HG02870 (cell line): ENCODE data around the gene FBXO4.
A peak's percentile ranks its signal among the peaks of the same experiment; 100 is the strongest.

Experiments used
- ATAC-seq: cut with Tn5 transposase; IDR thresholded peaks from one replicate; pipeline ENCODE4 v1.9.1; 2021; ENCODE audit warnings: mild to moderate bottlenecking, moderate library complexity; ENCODE audit not compliant: unreplicated experiment

FBXO4 gene, protein sequence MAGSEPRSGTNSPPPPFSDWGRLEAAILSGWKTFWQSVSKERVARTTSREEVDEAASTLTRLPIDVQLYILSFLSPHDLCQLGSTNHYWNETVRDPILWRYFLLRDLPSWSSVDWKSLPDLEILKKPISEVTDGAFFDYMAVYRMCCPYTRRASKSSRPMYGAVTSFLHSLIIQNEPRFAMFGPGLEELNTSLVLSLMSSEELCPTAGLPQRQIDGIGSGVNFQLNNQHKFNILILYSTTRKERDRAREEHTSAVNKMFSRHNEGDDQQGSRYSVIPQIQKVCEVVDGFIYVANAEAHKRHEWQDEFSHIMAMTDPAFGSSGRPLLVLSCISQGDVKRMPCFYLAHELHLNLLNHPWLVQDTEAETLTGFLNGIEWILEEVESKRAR

DNA sequence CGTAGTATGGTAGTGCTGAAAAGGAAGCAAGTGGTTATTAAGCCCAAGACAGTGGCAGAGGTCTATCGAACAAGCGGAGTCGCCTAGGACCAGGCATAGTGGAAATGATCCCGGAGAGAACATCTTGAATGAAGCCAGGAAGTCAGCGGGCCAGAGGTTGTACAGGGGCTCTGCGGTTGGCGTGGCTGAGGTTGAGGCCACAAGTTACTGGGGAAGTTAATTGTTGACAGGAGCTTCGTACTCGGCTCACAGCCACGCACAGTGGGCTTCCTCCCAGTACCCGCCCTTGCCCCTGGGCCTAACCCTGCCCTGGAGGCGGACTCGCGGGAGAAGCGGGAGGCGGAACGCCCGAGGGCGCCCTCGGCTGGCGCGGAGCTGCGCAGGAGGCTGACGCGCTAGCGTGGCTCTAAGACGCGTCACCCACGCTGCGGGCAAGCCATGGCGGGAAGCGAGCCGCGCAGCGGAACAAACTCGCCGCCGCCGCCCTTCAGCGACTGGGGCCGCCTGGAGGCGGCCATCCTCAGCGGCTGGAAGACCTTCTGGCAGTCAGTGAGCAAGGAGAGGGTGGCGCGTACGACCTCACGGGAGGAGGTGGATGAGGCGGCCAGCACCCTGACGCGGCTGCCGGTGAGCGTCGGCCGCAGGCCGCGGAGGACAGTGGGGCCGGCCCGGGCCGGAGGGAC is at the start of gene FBXO4:
TSS of gene FBXO4 (plus strand) at position 410 of the 683 bp plus-strand sequence. CDS start at position 439, 29 bp downstream.
- ATAC-seq = peak; percentile 93

DNA sequence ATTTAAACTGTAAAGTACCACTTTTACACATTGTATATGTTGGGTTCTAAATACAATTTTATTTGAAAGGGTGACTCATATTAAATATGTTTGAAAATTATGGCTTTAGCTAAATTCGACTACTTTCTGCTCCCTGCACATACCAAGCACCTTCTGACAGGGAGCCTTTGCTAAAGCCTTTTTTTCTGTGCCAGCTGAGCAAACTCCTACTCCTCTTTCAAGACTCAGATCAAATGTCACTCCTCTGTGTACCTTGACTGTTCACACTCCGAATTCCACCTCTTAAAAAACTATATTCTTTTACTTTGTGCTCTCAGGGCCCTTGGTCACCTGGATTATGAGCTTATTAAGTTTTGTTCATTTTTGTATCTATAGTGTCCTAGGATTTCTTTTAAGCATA is 48.4 kb upstream of the FBXO4 start:
- no peak for ATAC-seq

DNA sequence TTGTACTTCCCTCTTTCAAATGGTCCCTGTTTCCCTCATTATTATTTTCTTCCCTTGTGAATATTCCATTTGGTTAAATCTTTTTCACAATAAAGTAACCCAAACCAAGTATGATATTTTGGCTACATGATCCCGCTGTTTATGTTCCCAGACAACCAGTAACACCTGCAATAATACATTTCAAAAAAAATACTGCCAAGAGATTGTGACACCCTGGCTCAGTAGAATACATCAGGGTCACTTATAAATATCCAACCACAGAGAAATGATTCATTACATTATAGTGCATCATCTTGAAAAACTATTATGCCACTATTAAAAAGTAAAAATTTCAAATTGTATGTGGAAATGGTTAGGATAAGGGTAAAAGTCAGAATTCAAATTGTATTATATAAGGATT is 47.7 kb upstream of the FBXO4 start:
- ATAC-seq = no peak

DNA sequence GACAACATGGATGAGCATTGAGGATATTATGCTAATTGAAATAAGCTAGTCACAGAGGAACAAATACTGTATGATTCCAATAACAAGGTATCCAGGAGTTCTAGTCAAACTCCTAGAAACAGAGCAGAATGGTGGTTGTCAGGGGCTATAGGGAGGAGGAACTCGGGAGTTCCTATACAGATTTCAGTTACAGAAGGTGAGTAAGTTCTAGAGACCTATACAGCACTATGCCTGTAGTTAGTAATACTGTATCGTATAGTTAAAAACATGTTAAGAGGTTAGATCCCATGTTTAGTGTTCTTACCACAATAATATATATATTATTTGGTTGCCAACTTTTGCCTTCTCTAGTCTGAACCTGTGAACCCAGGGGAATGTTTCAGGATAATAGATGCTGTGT is 46.9 kb upstream of the FBXO4 start:
- ATAC-seq = no peak

DNA sequence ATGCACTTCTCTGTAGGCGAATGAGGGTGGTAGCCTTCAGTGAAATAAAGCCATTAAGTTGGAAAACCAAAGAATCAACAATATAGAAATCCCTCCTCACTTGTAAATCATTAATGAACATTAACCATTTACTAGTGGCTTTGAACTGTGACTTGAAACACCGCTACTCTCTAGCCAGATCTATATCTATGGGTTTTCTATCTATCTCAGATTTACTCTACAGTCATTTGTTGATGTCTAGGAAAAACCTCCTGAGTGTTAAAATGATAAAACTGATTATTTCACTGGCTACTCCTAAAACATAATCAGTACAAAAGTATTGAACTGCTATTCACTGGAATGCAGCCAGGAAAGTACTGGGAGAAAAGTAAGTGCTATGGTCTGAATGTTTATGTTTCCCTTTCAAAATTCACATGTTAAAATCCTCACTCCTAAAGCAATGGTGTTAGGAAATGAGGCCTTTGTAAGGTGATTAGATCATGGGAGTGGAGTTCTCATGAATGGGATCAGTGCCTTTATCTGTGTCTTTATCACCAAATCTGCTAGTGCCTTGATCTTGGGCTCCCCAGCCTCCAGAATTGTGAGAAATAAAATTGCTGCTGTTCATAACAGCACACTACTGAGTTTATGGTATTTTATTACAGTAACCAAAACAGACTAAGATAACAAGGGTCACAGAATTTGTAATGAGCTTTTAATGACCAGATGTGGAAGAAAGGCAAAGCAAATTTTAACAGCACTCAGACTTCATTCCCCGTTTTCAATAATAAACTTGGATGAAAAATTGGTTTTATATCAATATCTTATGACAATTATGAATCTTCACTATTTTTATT is 46.2 kb upstream of the FBXO4 start:
- ATAC-seq = no peak

DNA sequence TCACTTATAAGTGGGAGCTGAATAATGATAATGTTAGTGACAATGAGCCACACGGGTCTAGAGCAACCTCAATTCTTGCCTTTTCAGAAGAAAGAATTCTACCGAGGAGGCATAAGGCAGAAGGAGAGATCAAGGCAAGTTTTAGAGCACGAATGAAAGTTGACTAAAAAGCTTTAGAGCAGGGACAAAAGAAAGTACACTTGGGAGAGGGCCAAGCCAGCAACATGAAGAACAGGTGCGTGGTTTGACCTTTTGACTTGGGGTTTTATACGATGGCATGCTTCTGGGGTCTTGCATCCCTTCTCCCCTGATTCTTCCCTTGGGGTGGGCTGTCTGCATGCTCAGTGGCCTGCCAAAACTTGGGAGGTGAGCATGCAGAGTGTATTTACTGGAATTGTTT is 42.3 kb upstream of the FBXO4 start:
- no peak for ATAC-seq

DNA sequence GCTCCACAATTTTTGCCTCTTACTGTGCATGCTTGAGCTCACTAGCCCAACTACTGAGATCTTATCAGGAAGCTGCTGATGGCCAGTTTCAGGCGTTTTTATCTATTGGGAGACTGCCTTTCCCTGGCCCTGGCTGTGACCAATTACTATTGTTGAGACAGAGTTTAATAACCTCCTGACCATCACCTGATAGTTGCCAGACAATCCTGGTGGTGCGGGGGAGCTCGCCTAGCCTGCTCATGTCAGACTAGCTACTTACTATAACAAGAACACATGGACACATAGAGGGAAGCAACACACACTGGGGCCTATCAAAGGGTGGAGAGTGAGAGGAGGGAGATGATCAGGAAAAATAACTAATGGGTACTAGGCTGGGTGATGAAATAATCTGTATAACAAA is 41.8 kb upstream of the FBXO4 start:
- ATAC-seq = no peak

DNA sequence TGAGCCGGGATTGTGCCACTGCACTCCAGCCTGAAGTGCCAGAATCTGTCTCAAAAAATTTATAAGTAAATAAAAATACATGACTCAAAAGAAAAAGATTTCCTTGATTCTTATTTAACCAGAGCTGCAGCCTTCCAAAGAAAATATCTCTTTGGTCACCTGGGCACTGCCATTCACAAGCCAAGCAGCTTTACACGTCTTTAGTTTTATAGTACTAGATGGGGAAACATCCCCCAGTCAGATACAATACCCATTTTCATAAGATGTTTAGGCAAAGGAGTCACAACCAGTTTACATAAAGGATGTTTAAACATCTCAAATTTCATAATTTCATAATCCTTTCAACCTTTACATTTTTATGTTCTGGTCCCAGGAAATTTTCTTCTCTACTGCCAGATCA is 41.1 kb upstream of the FBXO4 start:
- ATAC-seq = no peak

DNA sequence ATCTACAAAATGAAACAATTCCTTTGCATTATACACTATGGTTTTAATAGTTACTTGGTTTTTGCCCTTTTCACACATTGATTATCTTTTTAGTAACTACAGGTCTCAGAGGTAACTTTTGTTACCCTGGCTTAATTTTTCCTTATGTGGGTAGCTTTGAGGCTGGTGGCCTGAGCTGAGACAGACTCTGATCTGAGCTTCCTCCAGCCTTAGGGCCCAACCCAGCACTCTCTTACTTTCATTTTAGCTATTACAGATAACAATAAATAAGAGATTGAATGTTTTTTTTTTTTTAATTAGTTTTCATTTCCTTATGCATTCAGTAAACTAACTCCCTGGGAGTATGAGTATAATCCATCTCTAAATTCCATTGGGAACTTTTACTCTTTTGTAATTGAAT is 39.8 kb upstream of the FBXO4 start:
- no peak for ATAC-seq

DNA sequence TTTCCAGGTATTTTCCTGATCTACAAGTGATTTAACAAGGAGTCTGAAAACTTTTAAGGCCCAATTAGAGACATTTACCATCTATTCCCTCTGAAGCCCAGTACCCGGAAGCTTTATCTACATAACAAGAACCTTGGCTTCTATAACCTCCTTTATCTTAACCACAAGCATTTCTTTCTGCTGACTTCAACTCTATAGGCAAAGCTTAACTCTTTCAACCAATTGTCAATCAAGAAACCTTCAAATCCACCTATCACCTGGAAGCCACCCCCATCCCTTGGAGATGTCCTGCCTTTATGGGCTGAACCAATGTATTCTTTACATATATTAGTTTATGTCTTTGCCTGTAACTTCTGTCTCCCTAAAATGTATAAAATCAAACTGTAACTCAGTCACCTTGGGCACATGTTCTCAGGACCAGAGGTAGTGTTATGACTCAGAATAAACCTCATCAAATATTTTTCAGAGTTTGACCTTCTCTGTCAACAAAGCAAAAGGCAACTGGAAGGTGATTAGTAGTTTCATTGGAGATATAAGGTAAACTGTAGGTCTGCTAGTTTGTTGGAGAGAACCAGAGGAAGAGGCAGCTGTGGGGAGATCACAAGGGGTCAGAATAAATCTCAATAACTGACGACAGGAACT is 33.9 kb upstream of the FBXO4 start:
- ATAC-seq = peak; percentile 57

DNA sequence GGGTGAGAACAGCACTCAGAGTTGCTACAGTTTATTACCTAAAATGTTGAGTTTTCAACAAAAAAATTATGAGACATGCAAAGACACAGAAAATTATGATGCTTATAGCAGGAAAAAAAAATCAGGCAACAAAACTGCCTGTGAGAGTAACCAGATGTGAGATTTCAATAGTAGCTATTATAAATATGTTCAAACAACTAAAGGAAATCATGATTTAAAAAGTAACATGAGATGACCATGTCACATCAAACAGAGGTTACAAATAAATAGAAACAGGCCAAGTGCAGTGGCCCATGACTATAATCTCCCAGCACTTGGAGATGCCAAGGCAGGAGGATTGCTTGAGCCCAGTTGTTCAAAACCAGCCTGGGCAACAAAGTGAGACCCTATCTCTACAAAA is 33.0 kb upstream of the FBXO4 start:
- no peak for ATAC-seq

DNA sequence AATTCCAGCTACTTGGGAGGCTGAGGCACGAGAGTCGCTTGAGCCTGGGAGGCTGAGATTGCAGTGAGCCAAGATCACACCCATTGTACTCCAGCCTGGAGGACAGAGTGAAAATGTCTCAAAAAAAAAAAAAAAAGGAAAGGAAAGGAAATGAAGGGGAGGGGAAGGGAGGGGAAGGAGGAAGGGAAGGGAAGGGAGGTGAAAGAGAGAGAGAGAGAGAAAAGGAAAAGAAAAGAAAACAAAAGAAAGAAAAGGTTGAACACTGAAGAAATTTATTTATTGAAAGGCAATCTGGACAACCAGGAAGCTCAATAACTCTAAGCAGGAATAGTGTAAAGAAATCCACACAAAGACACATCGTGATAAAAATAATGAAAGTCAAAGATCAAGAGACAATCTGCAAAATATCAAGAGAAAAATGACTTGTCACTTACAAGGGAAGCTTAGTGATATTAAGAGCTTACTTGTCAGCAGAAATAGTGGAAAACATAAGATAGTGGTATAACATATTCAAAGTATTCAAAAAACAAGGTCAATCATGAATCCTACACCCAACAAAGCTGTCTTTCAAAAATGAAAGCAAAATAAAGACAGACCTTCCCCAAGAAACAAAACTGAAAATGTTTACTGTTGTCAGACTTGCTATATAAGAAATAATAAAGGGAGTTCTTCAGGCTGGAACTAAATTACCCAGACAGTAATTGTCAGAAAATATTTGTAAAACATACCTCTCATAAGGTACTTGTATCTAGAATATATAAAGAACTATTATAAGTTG is 31.8 kb upstream of the FBXO4 start:
- peak; percentile 47 for ATAC-seq

DNA sequence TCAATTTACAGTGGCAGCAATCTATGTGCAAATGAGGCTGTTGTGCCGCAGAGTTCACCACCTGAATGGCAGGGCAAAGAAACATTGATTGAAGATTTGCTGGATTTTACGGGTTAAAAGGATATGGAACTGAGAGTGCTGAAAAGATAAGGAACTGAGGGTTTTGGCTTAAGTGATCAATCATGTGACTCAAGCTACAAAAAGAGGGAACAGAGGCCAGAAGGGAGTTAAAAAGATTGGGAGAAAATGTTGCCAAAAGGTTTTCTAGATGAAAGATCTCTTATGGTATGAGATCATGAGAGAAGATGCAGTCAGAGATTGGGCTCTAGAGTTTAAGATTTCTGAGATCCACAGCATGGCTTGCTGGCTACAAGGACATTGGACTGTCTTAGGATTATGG is 28.9 kb upstream of the FBXO4 start:
- no peak for ATAC-seq

DNA sequence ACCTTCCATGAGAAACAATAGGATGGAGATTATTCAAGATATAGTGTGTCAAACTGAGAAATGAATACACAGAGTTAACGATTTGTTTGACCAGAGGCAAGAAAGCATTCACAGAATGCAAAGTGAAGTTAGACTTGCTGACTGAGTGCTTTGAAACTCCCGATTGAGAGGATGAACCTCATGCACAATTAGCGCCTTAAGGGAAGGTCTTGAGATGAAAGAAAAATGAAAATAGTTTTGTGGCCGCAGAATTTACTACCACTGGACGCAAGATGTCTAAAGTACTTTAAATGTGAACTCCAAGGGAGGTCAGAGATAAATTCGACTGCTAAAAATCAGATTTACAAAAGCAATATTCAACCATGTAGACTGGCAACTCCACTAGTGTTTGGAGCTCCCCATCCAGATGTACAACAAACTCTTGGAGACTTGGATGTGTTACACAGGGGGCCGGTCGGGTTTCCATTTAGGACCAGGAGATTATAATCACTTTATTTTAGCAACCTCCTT is 21.6 kb upstream of the FBXO4 start:
- ATAC-seq = no peak

DNA sequence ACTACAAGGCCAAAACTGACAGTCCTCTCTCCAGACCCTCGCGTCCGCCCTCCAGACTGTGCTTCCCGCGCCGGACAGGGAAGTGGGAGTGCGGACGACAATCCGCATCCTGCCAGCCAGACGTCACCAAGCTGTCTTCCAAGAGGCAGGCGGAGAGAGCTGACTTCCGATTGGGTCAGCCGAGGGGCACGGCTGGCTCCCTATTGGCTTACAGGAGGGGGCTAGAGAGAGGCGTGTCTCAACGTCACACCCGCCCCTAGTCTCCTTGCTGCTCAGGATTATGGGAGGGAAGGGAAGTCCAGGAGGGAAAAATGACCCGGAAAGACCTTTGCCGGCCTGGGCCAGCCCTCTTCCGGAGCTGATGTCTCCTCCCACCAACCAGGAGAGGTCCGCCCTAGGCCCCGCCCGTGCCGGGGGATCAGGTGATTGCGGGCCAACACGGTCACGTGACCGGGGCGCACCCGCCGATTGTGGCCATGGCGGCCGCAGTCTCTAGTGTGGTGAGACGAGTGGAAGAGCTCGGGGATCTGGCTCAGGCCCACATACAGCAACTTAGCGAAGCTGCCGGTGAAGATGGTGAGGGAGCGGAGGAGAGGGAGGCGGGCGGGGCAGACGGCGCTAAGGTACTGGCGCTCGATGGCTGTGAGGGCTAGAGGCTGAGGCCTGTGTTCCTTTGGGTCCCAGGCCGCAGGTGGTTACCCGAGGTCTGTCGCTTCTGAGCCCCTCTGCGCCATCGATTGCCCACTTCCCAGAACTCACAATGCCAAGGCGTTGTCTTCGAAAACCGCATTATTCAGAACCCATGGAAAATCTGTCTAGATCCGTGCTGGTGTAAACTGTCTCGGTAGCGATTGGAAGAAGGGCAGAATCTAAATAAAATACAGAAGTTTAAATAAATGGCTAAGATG is 20.9 kb upstream of the FBXO4 start, which contains the start of gene RIMOC1:
TSS of gene RIMOC1 (plus strand) at position 453 of the 908 bp plus-strand sequence. CDS start at position 477, 24 bp downstream.
- peak; percentile 99 for ATAC-seq

DNA sequence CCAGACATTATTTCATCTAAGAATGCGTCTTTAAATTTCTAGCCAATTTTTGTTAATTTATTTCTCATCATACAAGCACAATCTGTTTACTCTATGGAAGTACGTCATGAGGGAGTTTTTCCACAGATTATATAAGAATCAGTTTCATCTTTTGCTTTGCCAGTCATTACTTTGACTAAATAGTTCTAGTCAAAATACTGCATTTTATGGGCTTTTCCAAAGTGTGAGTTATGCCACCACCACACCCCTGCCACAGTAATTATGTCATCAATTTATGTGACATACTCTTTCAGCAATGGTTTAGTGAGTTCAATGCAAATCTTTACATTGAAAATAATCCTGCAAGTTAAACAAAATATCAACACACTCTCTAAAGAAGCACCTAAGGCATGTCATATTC is 18.9 kb upstream of the FBXO4 start:
- no peak for ATAC-seq

DNA sequence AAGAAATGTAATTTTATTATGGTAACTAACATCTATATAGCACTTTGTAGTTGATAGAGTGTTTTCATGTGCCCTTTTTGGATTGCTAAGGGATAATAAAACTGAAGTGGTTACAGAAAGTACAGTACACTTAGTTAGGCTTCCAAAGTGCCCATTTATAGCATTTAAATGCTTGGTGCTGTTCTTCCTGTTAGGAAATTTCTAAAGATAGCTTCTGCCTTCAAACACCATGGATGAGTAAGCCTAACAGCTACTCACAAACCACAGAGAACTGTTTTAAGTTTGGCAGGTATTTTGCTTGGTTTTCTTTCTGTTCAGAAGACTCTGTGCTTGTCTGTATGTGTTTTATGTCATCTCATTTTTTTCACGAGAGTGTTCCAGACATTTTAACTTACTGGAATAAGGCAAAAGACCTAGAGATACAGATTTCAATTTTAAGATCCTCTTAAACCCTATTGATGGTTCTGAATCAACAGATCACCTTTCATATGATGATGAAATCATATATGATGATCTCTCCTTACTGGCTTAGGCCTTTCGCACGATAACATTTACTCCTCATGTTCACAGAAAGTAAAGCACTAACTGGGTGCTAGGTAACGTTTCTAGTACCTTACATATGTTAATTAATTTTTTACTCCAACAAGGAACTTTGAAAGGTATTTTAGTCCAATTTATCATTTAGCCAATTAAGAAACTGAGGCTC is 16.6 kb upstream of the FBXO4 start:
- no peak for ATAC-seq

DNA sequence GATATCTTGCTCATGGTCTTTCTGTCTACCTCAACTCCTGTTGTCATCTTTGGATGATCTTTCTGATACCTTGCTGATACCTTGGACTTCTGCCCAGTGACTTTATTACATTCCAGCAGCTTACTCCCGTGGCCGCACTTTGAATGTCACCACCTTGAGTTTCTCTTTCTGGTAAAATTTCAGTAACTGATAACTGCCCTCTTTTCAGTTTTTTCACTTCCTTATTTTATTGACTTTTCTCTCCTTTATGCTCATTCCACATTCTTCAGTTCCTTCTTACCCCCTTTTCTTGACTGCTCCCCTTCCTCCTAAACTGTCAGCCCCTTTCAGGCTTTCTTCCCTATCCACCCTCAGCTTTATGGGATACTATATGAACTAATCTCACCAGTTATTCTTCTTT is 7.0 kb upstream of the FBXO4 start:
- ATAC-seq = peak; percentile 49
